SK-N-MC (cell line): ENCODE data around the gene CRMP1.

Experiments used
- EZH2 ChIP-seq: fragments of 200-600 bp; sonication (generic); IDR thresholded peaks from one replicate; pipeline ENCODE4 v1.6.1; 2017; ENCODE audit warnings: antibody characterized with exemption
- FOXP2 ChIP-seq: optimal IDR thresholded peaks from 2 replicates; pipeline ENCODE3; 2011; ENCODE audit warnings: mild to moderate bottlenecking, moderate library complexity; ENCODE audit not compliant: insufficient read depth; ENCODE audit errors: extremely low read length, control extremely low read depth
- POLR2AphosphoS5 ChIP-seq: IDR thresholded peaks from 2 replicates; pipeline ENCODE4 v1.6.1; 2012; ENCODE audit warnings: mild to moderate bottlenecking, low read depth, low read length, borderline replicate concordance

GRCh38 chr4:5810151-5810550, 82.7 kb downstream of the CRMP1 start:
- TF ChIP-seq EZH2 (no peak), POLR2AphosphoS5 (no peak), FOXP2 (no peak)
